T follicular helper cell (primary cell): ENCODE data around the gene LMO3.

Experiments used
- DNase-seq: peaks from one replicate; pipeline ENCODE4 v3.0.0-alpha.2; 2020; ENCODE audit warnings: low read depth
- total RNA-seq, 2 experiments: gene quantifications; one replicate each; lab custom pipeline; 2026; lab: John Stamatoyannopoulos, UW

The LMO3 gene
- 0 to 0.12 reads per million in 2 experiments for total RNA-seq

- DNase-seq, result no peak
Measured at GRCh38 chr12:16606117-16606200, at the start of gene LMO3. Gene LMO3, minus strand, starts transcription at chr12:16606162. Its CDS starts 5,302 bp downstream, at chr12:16600860.

GRCh38 chr12:16636435-16637055 lies 30.6 kb upstream of the LMO3 start:
- DNase-seq, result no peak

GRCh38 chr12:16634786-16635185 lies 28.8 kb upstream of the LMO3 start:
- DNase-seq, result no peak

GRCh38 chr12:16626991-16627390 lies 21.0 kb upstream of the LMO3 start:
- no peak for DNase-seq

GRCh38 chr12:16622338-16622737 lies 16.4 kb upstream of the LMO3 start:
- DNase-seq, result no peak

GRCh38 chr12:16619537-16619936 lies 13.6 kb upstream of the LMO3 start:
- DNase-seq, result no peak

- DNase-seq, result no peak
Measured at GRCh38 chr12:16618256-16618655, 12.3 kb upstream of the LMO3 start.

- DNase-seq, result no peak
Measured at GRCh38 chr12:16613199-16613598, 7.2 kb upstream of the LMO3 start.

- DNase-seq, result no peak
Measured at GRCh38 chr12:16612647-16613046, 6.7 kb upstream of the LMO3 start.

GRCh38 chr12:16611146-16611545 lies 5.2 kb upstream of the LMO3 start:
- no peak for DNase-seq

- DNase-seq, result no peak
Measured at GRCh38 chr12:16610743-16611142, 4.8 kb upstream of the LMO3 start.

- DNase-seq, result no peak
Measured at GRCh38 chr12:16610001-16610585, 4.1 kb upstream of the LMO3 start.

GRCh38 chr12:16608946-16609539 lies 3.1 kb upstream of the LMO3 start:
- no peak for DNase-seq

GRCh38 chr12:16607906-16608775 lies 2.2 kb upstream of the LMO3 start:
- DNase-seq, result no peak

GRCh38 chr12:16606991-16607390 lies 1.0 kb upstream of the LMO3 start:
- no peak for DNase-seq

GRCh38 chr12:16606201-16606849 lies 363 bp upstream of the LMO3 start:
- DNase-seq, result no peak

- no peak for DNase-seq
Measured at GRCh38 chr12:16605642-16606116, 283 bp downstream of the LMO3 start.

- no peak for DNase-seq
Measured at GRCh38 chr12:16604596-16605252, 1.2 kb downstream of the LMO3 start.

- DNase-seq, result no peak
Measured at GRCh38 chr12:16603916-16604575, 1.9 kb downstream of the LMO3 start.

GRCh38 chr12:16603260-16603915 lies 2.6 kb downstream of the LMO3 start:
- no peak for DNase-seq

- DNase-seq, result no peak
Measured at GRCh38 chr12:16602412-16602811, 3.5 kb downstream of the LMO3 start.
